Measurements from ENCODE around the gene KLHL11.

- TF ChIP-seq MAX (IDR thresholded peaks at IDR 0.05) (no peak), GABPA (IDR thresholded peaks at IDR 0.05 in 1 of 2, conservative IDR thresholded peaks at IDR 0.05 in 1 of 2) (no peak), JUND (IDR thresholded peaks at IDR 0.05) (no peak), YY1 (IDR thresholded peaks at IDR 0.05) (no peak), RXRA (IDR thresholded peaks at IDR 0.05) (no peak), REST (IDR thresholded peaks at IDR 0.05) (no peak), SP1 (IDR thresholded peaks at IDR 0.05) (no peak)
- TF ChIP-seq, protein P1, sequence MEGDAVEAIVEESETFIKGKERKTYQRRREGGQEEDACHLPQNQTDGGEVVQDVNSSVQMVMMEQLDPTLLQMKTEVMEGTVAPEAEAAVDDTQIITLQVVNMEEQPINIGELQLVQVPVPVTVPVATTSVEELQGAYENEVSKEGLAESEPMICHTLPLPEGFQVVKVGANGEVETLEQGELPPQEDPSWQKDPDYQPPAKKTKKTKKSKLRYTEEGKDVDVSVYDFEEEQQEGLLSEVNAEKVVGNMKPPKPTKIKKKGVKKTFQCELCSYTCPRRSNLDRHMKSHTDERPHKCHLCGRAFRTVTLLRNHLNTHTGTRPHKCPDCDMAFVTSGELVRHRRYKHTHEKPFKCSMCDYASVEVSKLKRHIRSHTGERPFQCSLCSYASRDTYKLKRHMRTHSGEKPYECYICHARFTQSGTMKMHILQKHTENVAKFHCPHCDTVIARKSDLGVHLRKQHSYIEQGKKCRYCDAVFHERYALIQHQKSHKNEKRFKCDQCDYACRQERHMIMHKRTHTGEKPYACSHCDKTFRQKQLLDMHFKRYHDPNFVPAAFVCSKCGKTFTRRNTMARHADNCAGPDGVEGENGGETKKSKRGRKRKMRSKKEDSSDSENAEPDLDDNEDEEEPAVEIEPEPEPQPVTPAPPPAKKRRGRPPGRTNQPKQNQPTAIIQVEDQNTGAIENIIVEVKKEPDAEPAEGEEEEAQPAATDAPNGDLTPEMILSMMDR (IDR thresholded peaks at IDR 0.05; ENCODE audit: low read depth, low read length, missing input control), result no peak
- TF ChIP-seq, protein P2, sequence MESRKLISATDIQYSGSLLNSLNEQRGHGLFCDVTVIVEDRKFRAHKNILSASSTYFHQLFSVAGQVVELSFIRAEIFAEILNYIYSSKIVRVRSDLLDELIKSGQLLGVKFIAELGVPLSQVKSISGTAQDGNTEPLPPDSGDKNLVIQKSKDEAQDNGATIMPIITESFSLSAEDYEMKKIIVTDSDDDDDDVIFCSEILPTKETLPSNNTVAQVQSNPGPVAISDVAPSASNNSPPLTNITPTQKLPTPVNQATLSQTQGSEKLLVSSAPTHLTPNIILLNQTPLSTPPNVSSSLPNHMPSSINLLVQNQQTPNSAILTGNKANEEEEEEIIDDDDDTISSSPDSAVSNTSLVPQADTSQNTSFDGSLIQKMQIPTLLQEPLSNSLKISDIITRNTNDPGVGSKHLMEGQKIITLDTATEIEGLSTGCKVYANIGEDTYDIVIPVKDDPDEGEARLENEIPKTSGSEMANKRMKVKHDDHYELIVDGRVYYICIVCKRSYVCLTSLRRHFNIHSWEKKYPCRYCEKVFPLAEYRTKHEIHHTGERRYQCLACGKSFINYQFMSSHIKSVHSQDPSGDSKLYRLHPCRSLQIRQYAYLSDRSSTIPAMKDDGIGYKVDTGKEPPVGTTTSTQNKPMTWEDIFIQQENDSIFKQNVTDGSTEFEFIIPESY (IDR thresholded peaks at IDR 0.05), result no peak
- TF ChIP-seq, protein P3, sequence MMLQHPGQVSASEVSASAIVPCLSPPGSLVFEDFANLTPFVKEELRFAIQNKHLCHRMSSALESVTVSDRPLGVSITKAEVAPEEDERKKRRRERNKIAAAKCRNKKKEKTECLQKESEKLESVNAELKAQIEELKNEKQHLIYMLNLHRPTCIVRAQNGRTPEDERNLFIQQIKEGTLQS (IDR thresholded peaks at IDR 0.05), result no peak
Measured at GRCh38 chr17:41824086-41824485, 41.1 kb downstream of the KLHL11 start.

Measured in liver (tissue), 3 donors.